Neural cell (in vitro differentiated cells): ENCODE data around the gene RNLS. TPM values are rescaled to one million over a fixed set of nuclear protein-coding genes. Genes with fewer than 3 reads are reported as not detected.

ENCODE experiments used
- H2AFZ ChIP-seq: fragments of 200-600, 300-800 bp; sonication (generic), shearing (Covaris generic); 2 replicates; pipeline ENCODE4 v1.6.0; 2014; ENCODE audit warnings: low read depth, mild to moderate bottlenecking, antibody characterized with exemption, low read length, moderate library complexity
- H3F3A ChIP-seq: fragments of 200-600 bp; shearing (Covaris generic); 2 replicates; pipeline ENCODE4 v1.6.1; 2016; ENCODE audit warnings: mild to moderate bottlenecking, moderate library complexity, mixed read lengths, antibody characterized with exemption, low read length; ENCODE audit not compliant: insufficient read depth, poor library complexity, severe bottlenecking
- H3K27ac ChIP-seq: fragments of 200-600, 300-800 bp; sonication (generic), shearing (Covaris generic); 2 replicates; pipeline ENCODE4 v1.5.1; 2014; ENCODE audit warnings: mild to moderate bottlenecking, low read length, moderate library complexity
- H3K27me3 ChIP-seq: fragments of 300-800, 200-600 bp; sonication (generic), shearing (Covaris generic); 2 replicates; pipeline ENCODE4 v1.6.0; 2014; ENCODE audit warnings: mild to moderate bottlenecking, low read depth, low read length, moderate library complexity; ENCODE audit not compliant: insufficient read depth
- H3K36me3 ChIP-seq: fragments of 300-800, 200-600 bp; sonication (generic), shearing (Covaris generic); 2 replicates; pipeline ENCODE4 v1.5.1; 2014; ENCODE audit warnings: mild to moderate bottlenecking, antibody characterized with exemption, low read length, moderate library complexity; ENCODE audit not compliant: insufficient read depth
- H3K4me2 ChIP-seq: fragments of 300-800, 200-600 bp; sonication (generic), shearing (Covaris generic); 2 replicates; pipeline ENCODE4 v1.6.0; 2014; ENCODE audit warnings: mild to moderate bottlenecking, low read length
- H3K4me3 ChIP-seq: fragments of 300-800, 200-600 bp; sonication (generic), shearing (Covaris generic); 2 replicates; pipeline ENCODE4 v1.5.1; 2014; ENCODE audit warnings: mild to moderate bottlenecking, low read length, moderate library complexity
- H3K79me2 ChIP-seq: fragments of 200-600 bp; shearing (Covaris generic); replicated peaks from 2 replicates; pipeline ENCODE4 v1.6.0; 2014; ENCODE audit warnings: mild to moderate bottlenecking, low read length, moderate library complexity; ENCODE audit not compliant: insufficient read depth
- H3K9ac ChIP-seq: fragments of 300-800, 200-600 bp; sonication (generic), shearing (Covaris generic); 2 replicates; pipeline ENCODE4 v1.6.1; 2016; ENCODE audit warnings: mild to moderate bottlenecking, low read length, mixed read lengths
- H3K9me2 ChIP-seq: fragments of 200-600 bp; shearing (Covaris generic); 2 replicates; pipeline ENCODE4 v1.6.1; 2016; ENCODE audit warnings: mild to moderate bottlenecking, low read length, mixed read lengths; ENCODE audit not compliant: insufficient read depth
- H3K9me3 ChIP-seq: fragments of 200-600, 300-800 bp; sonication (generic), shearing (Covaris generic); 2 replicates; pipeline ENCODE4 v1.6.1; 2016; ENCODE audit warnings: mild to moderate bottlenecking, mixed run types, low read length, moderate library complexity, mixed read lengths
- H4K20me1 ChIP-seq: fragments of 200-600 bp; shearing (Covaris generic); 2 replicates; pipeline ENCODE4 v1.6.1; 2016; ENCODE audit warnings: mild to moderate bottlenecking, mixed run types; ENCODE audit not compliant: insufficient read depth
- EP300 ChIP-seq: fragments of 450-650 bp; conservative IDR thresholded peaks from 2 replicates; pipeline ENCODE4 v1.6.1; 2014; ENCODE audit warnings: antibody characterized with exemption, mild to moderate bottlenecking, moderate library complexity; ENCODE audit not compliant: poor library complexity, severe bottlenecking
- EZH2 ChIP-seq: fragments of 200-600, 300-800 bp; shearing (Covaris generic), sonication (generic); IDR thresholded peaks from 2 replicates; pipeline ENCODE4 v1.6.1; 2014; ENCODE audit warnings: antibody characterized with exemption, low read length, borderline replicate concordance, mild to moderate bottlenecking; ENCODE audit not compliant: insufficient read depth, poor library complexity, severe bottlenecking
- MXI1 ChIP-seq: fragments of 450-650 bp; conservative IDR thresholded peaks from 2 replicates; pipeline ENCODE4 v1.6.1; 2014; ENCODE audit warnings: antibody characterized with exemption, mild to moderate bottlenecking; ENCODE audit not compliant: poor library complexity, severe bottlenecking
- POLR2AphosphoS5 ChIP-seq: IDR thresholded peaks from 2 replicates; pipeline ENCODE4 v1.6.1; 2012
- RAD21 ChIP-seq: fragments of 450-650 bp; conservative IDR thresholded peaks from 2 replicates; pipeline ENCODE4 v1.6.1; 2014; ENCODE audit warnings: antibody characterized with exemption, mild to moderate bottlenecking, moderate library complexity
- REST ChIP-seq: IDR thresholded peaks from 2 replicates; pipeline ENCODE4 v1.6.1; 2012; ENCODE audit warnings: borderline replicate concordance
- SMC3 ChIP-seq: fragments of 450-650 bp; conservative IDR thresholded peaks from 2 replicates; pipeline ENCODE4 v1.6.1; 2014; ENCODE audit warnings: antibody characterized with exemption, mild to moderate bottlenecking, moderate library complexity; ENCODE audit not compliant: poor library complexity
- TAF1 ChIP-seq: IDR thresholded peaks from 2 replicates; pipeline ENCODE4 v1.6.1; 2012; ENCODE audit warnings: low read depth
- polyA plus RNA-seq: library from polyadenylated mRNA; depleted of rRNA; stranded (reverse); fragments of >200 nt; gene quantifications from 2 replicates; pipeline ENCODE4 v1.2.3, GENCODE V29; 2014
- TF ChIP-seq, protein P1 (sequence below): fragments of 450-650 bp; IDR thresholded peaks from 2 replicates; pipeline ENCODE4 v1.5.1; 2014; ENCODE audit warnings: antibody characterized with exemption, mild to moderate bottlenecking, moderate library complexity; ENCODE audit not compliant: poor library complexity, severe bottlenecking

Gene RNLS
- polyA plus RNA-seq, 1 donor from 2014 or later: 0.20 TPM

DNA sequence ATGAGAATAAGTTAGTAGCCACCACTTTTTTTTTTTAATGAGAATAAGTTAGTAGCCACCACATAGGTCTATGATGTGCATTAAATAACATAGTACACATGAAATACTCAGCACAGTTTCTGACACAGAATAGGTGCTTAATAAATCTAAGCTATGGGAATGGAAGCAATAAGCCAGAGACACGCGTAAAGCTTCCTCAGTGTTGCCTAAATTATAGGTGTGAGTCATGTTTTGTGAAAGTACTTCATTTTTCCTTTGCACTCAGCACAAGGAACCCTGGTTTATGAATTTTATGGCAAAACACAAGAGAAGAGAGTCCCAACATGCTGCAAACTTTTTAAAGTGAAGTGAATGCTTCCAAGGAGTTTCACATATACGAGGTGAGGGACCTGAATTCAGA, 267.4 kb downstream of the RNLS start:
- no peak for TF ChIP-seq EZH2
- TF ChIP-seq RAD21: no peak
- TF ChIP-seq, protein P1, sequence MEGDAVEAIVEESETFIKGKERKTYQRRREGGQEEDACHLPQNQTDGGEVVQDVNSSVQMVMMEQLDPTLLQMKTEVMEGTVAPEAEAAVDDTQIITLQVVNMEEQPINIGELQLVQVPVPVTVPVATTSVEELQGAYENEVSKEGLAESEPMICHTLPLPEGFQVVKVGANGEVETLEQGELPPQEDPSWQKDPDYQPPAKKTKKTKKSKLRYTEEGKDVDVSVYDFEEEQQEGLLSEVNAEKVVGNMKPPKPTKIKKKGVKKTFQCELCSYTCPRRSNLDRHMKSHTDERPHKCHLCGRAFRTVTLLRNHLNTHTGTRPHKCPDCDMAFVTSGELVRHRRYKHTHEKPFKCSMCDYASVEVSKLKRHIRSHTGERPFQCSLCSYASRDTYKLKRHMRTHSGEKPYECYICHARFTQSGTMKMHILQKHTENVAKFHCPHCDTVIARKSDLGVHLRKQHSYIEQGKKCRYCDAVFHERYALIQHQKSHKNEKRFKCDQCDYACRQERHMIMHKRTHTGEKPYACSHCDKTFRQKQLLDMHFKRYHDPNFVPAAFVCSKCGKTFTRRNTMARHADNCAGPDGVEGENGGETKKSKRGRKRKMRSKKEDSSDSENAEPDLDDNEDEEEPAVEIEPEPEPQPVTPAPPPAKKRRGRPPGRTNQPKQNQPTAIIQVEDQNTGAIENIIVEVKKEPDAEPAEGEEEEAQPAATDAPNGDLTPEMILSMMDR: no peak
- TF ChIP-seq EP300: no peak
- no peak for TF ChIP-seq REST
- TF ChIP-seq TAF1: no peak
- no peak for TF ChIP-seq SMC3
- TF ChIP-seq MXI1: no peak
- no peak for TF ChIP-seq POLR2AphosphoS5
- no peak overlapping the region for H3K9ac ChIP-seq
- no peaks in the 10 kb centered on the region for H4K20me1 ChIP-seq
- H3K9me3 ChIP-seq: no peaks in the 10 kb centered on the region
- no peaks in the 10 kb centered on the region for H3K9me2 ChIP-seq
- no peaks in the 10 kb centered on the region for H3F3A ChIP-seq
- no peaks in the 10 kb centered on the region for H3K79me2 ChIP-seq
- H3K4me2 ChIP-seq: no peak overlapping the region
- no peaks in the 10 kb centered on the region for H3K36me3 ChIP-seq
- no peaks in the 10 kb centered on the region for H3K27me3 ChIP-seq
- H3K4me3 ChIP-seq: no peak overlapping the region
- H2AFZ ChIP-seq: no peak overlapping the region
- H3K27ac ChIP-seq: no peak overlapping the region

GRCh38 chr10:88314362-88314761, 268.8 kb downstream of the RNLS start:
- H3K9ac ChIP-seq: no peak overlapping the region
- no peak overlapping the region for H3K4me3 ChIP-seq
- H3K9me2 ChIP-seq: no peaks in the 10 kb centered on the region
- H4K20me1 ChIP-seq: no peaks in the 10 kb centered on the region
- H3K36me3 ChIP-seq: no peaks in the 10 kb centered on the region
- H2AFZ ChIP-seq: no peak overlapping the region
- TF ChIP-seq RAD21: no peak
- TF ChIP-seq SMC3: no peak
- TF ChIP-seq POLR2AphosphoS5: no peak
- TF ChIP-seq, protein P1: no peak
- TF ChIP-seq MXI1: no peak
- TF ChIP-seq TAF1: no peak
- TF ChIP-seq REST: no peak
- no peak for TF ChIP-seq EZH2
- TF ChIP-seq EP300: no peak
- H3K27me3 ChIP-seq: no peaks in the 10 kb centered on the region
- H3K79me2 ChIP-seq: no peaks in the 10 kb centered on the region
- H3K4me2 ChIP-seq: no peak overlapping the region
- no peaks in the 10 kb centered on the region for H3F3A ChIP-seq
- H3K9me3 ChIP-seq: no peaks in the 10 kb centered on the region
- H3K27ac ChIP-seq: no peak overlapping the region
